Fibroblast of the aortic adventitia (primary cell): ENCODE data around the gene CD1D. TPM values are rescaled to one million over a fixed set of nuclear protein-coding genes. Genes with fewer than 3 reads are reported as not detected.

ENCODE experiments used
- DNase-seq: peaks from one replicate; pipeline ENCODE4 v3.0.0-alpha.2; 2010; ENCODE audit warnings: low read depth
- H3K4me3 ChIP-seq: 2 replicates; pipeline ENCODE4 v1.5.1; 2011; ENCODE audit warnings: low read depth, mild to moderate bottlenecking, control low read depth, low read length, moderate library complexity
- CTCF ChIP-seq: IDR thresholded peaks from 2 replicates; pipeline ENCODE4 v1.5.1; 2011; ENCODE audit warnings: mild to moderate bottlenecking, low read length, control low read depth, inconsistent platforms; ENCODE audit not compliant: insufficient read depth
- total RNA-seq: library from RNA; depleted of rRNA; stranded (reverse); fragments of >200 nt; gene quantifications from 2 replicates; pipeline ENCODE4 v1.2.3, GENCODE V29; 2012; ENCODE audit warnings: low replicate concordance

CD1D gene
- total RNA-seq, 1 donor: 0.09 TPM

GRCh38 chr1:158153746-158154444, 26.8 kb upstream of the CD1D start:
- DNase-seq: no peak
- no peak for TF ChIP-seq CTCF
- no peak overlapping the region for H3K4me3 ChIP-seq

DNA sequence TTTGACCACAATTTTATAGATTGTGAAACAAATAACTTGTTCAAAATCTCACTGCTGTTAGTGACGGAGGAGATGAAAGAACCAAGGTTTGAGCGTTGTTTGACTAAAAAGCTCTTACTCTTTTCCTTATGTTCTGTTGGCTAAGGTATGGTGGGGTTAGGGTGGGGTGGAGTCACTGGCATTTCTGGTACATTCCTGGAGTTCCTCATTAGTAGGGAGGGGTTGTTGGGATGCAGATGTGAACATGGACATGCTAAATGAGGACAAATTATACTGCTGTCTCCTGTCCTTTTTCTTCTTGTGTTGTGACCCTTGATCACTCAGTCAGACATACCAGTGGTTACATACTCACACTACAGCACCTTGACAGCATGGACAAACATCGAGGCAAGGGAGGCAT, 26.2 kb upstream of the CD1D start:
- no peak for TF ChIP-seq CTCF
- DNase-seq: no peak
- no peak overlapping the region for H3K4me3 ChIP-seq

GRCh38 chr1:158155673-158156072, 25.0 kb upstream of the CD1D start:
- DNase-seq: no peak
- no peak overlapping the region for H3K4me3 ChIP-seq
- TF ChIP-seq CTCF: no peak

GRCh38 chr1:158159597-158159996, 21.1 kb upstream of the CD1D start:
- no peak for TF ChIP-seq CTCF
- H3K4me3 ChIP-seq: no peak overlapping the region
- DNase-seq: no peak

- DNase-seq: no peak
- no peak for TF ChIP-seq CTCF
These were observed 19.2 kb upstream of the CD1D start for GRCh38 chr1:158161446-158161845.

DNA sequence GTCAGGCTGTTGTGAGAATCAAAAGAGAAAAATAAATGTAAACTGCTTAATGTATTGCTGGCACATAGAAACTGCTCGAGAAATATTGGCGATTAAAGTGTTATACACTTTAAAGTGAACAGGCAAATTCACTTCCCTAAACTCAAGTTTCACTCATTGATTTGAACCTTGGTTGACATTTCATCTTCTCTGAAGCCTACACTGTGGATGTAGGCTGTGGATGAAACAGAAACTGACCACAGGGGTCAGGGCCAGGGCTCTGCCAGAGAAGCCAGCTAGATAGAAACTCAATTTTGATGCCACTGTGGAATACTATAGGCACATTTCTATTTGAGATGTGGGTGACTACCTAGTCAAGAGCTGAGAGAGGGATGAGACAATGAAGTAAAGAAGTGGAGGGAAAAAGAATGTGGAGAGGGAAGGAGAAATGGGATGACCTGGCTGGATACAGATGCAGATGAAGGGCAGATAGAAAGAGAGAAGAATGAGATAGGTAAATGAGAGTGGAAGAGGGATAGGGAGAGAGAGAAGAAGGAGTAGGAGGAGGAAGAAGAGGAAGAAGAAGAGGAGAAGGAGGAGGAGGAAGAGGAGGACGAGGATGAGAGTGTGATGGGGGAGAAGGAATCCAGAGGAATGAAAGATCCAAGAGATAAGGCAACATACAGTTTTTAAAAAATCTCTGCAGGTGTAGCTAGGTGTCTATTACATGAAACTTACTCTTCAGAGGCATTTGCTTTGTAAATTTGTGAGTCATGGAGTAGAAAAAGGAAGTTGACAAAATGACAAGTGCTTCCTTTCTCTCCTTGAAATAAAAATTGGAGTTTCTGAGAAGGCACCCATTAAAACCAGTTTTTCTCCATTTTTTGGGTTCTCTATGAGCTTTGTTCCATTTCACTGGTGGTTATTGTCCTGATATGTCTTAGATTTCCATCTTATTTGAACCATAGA, 17.4 kb upstream of the CD1D start:
- TF ChIP-seq CTCF: no peak
- no peak overlapping the region for H3K4me3 ChIP-seq
- DNase-seq: no peak

More at GRCh38 chr1:158161446-158161845, 19.2 kb upstream of the CD1D start:
- no peak overlapping the region for H3K4me3 ChIP-seq
